BE2C (cell line): ENCODE results near the gene TCN1.
"Not testable (repeated sequence)": the region's sequence is repeated elsewhere in the genome, so short reads cannot be mapped to it uniquely, and the experiment has no call there.

Experiments used
- DNase-seq: peaks from one replicate; pipeline ENCODE4 v3.0.0-alpha.2; 2020
- H3K27me3 ChIP-seq: fragments of 250-450 bp; sonication (Bioruptor Pico); 2 replicates; pipeline ENCODE4 v1.5.1; 2020; ENCODE audit warnings: mild to moderate bottlenecking
- H3K36me3 ChIP-seq: fragments of 250-450 bp; sonication (Bioruptor Pico); 2 replicates; pipeline ENCODE4 v1.5.1; 2020; ENCODE audit warnings: mild to moderate bottlenecking
- H3K4me1 ChIP-seq: fragments of 250-450 bp; sonication (Bioruptor Pico); 2 replicates; pipeline ENCODE4 v1.5.1; 2020
- H3K4me3 ChIP-seq: 2 replicates; pipeline ENCODE4 v1.5.1; 2011; ENCODE audit warnings: low read depth, low read length
- H3K9me3 ChIP-seq: fragments of 250-450 bp; sonication (Bioruptor Pico); 2 replicates; pipeline ENCODE4 v1.5.1; 2020
- TF ChIP-seq, protein P1 (sequence below): IDR thresholded peaks from 2 replicates; pipeline ENCODE4 v1.5.1; 2012; ENCODE audit warnings: mild to moderate bottlenecking, low read depth, low read length

TCN1 gene

GRCh38 chr11:59849129-59849528, 17.2 kb downstream of the TCN1 start:
- Histone ChIP-seq H3K4me1 (no peaks in the 10 kb centered on the region), H3K36me3 (no peaks in the 10 kb centered on the region), H3K27me3 (no peaks in the 10 kb centered on the region), H3K4me3 (no peak overlapping the region), H3K9me3 (no peaks in the 10 kb centered on the region)
- TF ChIP-seq, protein P1, sequence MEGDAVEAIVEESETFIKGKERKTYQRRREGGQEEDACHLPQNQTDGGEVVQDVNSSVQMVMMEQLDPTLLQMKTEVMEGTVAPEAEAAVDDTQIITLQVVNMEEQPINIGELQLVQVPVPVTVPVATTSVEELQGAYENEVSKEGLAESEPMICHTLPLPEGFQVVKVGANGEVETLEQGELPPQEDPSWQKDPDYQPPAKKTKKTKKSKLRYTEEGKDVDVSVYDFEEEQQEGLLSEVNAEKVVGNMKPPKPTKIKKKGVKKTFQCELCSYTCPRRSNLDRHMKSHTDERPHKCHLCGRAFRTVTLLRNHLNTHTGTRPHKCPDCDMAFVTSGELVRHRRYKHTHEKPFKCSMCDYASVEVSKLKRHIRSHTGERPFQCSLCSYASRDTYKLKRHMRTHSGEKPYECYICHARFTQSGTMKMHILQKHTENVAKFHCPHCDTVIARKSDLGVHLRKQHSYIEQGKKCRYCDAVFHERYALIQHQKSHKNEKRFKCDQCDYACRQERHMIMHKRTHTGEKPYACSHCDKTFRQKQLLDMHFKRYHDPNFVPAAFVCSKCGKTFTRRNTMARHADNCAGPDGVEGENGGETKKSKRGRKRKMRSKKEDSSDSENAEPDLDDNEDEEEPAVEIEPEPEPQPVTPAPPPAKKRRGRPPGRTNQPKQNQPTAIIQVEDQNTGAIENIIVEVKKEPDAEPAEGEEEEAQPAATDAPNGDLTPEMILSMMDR: no peak
- DNase-seq: no peak

GRCh38 chr11:59848439-59848838, 17.8 kb downstream of the TCN1 start:
- not testable (repeated sequence) for H3K27me3 ChIP-seq, H3K4me3 ChIP-seq, DNase-seq, H3K9me3 ChIP-seq, H3K4me1 ChIP-seq, H3K36me3 ChIP-seq

- Histone ChIP-seq H3K4me1 (no peaks in the 10 kb centered on the region), H3K9me3 (no peaks in the 10 kb centered on the region), H3K4me3 (no peak overlapping the region), H3K36me3 (no peaks in the 10 kb centered on the region), H3K27me3 (no peaks in the 10 kb centered on the region)
- no peak for DNase-seq
- TF ChIP-seq, protein P1: no peak
Observed at GRCh38 chr11:59847626-59848025, 18.7 kb downstream of the TCN1 start.

DNA sequence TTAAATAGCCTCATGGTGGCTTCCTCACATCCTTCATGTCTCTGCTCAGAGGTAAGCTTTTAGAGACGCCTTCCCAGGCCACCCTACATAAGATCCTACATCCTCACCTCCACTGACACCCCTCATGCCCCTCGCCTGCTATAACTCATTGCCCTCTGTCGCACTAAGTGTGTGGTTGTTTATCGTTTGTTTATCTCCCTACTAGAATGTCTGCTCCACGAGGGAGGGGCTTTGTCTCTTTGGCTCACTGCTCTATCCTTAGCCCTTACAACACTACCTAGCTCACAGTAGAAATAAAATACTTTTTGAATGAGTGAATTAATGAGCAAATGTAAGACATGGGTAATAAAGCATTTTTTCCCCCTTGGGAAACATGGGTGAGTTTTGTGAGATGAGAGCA, 19.7 kb downstream of the TCN1 start:
- TF ChIP-seq, protein P1: no peak
- Histone ChIP-seq H3K4me1 (no peaks in the 10 kb centered on the region), H3K9me3 (no peaks in the 10 kb centered on the region), H3K36me3 (no peaks in the 10 kb centered on the region), H3K27me3 (no peaks in the 10 kb centered on the region), H3K4me3 (no peak overlapping the region)
- DNase-seq: no peak

DNA sequence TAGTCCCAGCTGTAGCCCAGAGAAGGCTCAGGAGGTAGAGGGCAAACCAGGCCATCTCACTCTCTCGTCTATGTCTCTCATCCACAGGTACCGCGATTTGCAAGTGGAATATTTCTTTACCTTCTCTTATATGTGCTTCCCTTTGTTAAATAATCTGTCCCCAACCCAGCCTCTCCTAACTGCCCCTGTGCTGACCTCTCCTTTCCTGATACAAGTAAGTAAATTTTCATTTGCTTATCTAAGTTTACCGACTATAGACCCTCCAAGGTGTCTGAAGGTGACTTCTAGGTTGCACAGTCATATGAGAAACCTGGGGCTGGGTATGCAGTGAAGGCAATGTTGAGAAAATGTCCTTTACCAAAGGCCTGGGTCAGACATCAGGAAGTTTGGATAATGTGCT, 20.9 kb downstream of the TCN1 start, which contains the start of gene CBLIF:
Gene CBLIF (minus strand): TSS at position 101 of the 400 bp plus-strand sequence. CDS start 46 bp downstream, at position 55.
- no peaks in the 10 kb centered on the region for H3K9me3 ChIP-seq
- no peaks in the 10 kb centered on the region for H3K27me3 ChIP-seq
- TF ChIP-seq, protein P1: no peak

DNA sequence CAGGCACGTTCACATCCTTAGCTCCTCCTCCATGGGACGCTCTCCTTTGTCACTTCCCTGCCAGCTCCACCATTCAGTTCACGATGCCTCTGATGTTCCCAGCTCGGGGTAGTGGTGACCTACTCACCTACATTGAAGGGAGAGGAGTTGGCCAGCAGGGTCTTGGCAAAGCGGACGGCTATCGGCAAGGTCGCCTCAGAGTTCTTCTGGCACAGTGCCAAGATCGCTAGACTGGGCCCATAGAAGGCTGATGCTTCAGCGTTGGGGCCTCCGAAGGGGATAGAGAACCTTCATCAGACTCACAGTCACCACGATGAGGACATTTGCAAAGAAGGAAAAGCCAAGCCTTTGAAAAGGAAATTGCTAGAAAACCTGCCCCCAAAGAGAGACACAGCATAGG, 24.0 kb downstream of the TCN1 start:
- Histone ChIP-seq H3K36me3 (no peaks in the 10 kb centered on the region), H3K27me3 (no peaks in the 10 kb centered on the region), H3K4me1 (no peaks in the 10 kb centered on the region), H3K4me3 (no peak overlapping the region), H3K9me3 (no peaks in the 10 kb centered on the region)
- TF ChIP-seq, protein P1: no peak
- no peak for DNase-seq

More for the DNA sequence above, 20.9 kb downstream of the TCN1 start, which contains the start of gene CBLIF:
- no peak within 1 kb of the TSS for H3K4me3 ChIP-seq
- DNase-seq: no peak
- no peaks in the 10 kb centered on the region for H3K36me3 ChIP-seq
- no peaks in the 10 kb centered on the region for H3K4me1 ChIP-seq

DNA sequence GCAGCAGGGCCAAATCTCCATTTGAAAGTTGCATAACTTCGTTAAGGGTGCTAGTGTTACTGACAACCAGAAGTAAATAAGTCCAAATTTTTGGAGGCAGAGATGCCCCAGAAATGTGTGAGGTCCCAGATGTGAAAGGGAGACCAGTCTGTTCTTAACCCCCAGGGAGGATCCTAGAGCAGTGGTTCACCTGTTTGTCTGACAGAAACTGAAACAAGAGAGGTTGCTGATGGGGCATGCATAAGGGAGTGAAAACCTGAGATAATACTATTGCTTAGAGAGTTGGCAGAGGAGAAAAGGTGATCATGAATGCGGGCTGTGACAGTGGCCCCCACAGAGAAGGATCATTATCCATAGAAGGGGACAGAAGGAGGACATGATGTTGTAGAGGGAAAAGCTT, 24.8 kb downstream of the TCN1 start:
- no peak overlapping the region for H3K4me3 ChIP-seq
- H3K36me3 ChIP-seq: no peaks in the 10 kb centered on the region
- no peaks in the 10 kb centered on the region for H3K27me3 ChIP-seq
- TF ChIP-seq, protein P1: no peak
- DNase-seq: no peak
- H3K4me1 ChIP-seq: no peaks in the 10 kb centered on the region
- H3K9me3 ChIP-seq: no peaks in the 10 kb centered on the region
